Vagina (tissue), 2 donors: ENCODE results near the gene CCDC117.

Experiments used
- POLR2A ChIP-seq, 2 donors: fragments of 450-650 bp; IDR thresholded peaks; one replicate each; pipeline ENCODE4 v1.6.1; 2017; ENCODE audit warnings: antibody characterized with exemption in 2 of 2, mild to moderate bottlenecking in 2 of 2, moderate library complexity in 2 of 2
- POLR2AphosphoS5 ChIP-seq, 2 donors: sonication (generic); formaldehyde crosslinking; IDR thresholded peaks; one replicate each; pipeline ENCODE4 v1.9.0; 2017; ENCODE audit warnings: antibody characterized with exemption in 2 of 2, mild to moderate bottlenecking in 2 of 2, low read depth in 1 of 2; ENCODE audit not compliant: insufficient read depth in 1 of 2
- TF ChIP-seq, protein P1 (sequence below), 3 experiments: fragments of 450-650 bp in 2 of 3; fragments of 200-600 bp in 1 of 3; sonication (generic) in 1 of 3; IDR thresholded peaks; one replicate each; pipeline ENCODE4 v1.5.1; 2017 to 2019; ENCODE audit warnings: antibody characterized with exemption in 3 of 3, mild to moderate bottlenecking in 2 of 3, moderate library complexity in 2 of 3

DNA sequence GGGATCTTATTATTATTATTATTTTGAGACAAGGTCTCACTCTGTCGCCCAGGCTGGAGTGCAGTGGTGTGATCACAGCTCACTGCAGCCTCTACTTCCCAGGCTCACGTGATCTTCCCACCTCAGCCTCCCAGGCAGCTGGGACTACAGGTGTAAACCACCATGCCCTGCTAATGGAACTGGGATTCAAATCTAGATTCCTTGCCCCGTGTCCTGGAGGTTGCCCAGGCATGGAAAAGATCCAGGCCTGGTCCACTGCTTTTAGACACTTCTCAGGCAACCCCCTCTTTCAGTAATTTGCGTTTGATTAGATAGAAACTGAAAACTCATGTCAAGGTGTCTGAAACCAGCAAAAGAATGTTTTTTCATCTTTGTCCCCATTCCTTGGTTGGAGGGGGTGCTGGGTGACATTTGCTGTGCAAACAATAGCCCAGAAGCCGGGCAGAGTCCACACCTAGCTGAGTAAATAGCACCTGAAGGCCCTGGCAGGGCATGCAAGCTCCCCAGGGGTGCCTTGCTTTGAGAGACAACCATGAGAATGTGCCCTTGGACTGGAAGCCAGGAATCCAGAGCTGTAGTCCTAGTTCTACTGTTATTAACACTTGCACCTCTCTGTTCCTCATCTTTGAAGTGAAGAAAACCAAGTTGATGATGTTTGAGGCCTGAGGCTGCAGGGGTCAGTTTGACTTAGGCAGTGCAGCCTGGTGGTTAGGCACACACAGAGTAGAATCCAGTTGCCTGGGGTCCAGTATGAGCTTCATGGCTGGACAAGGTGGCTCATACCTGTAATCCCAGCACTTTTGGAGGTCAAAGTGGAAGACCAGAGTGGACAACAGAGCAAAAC is 47.0 kb downstream of the CCDC117 start:
- TF ChIP-seq, protein P1, sequence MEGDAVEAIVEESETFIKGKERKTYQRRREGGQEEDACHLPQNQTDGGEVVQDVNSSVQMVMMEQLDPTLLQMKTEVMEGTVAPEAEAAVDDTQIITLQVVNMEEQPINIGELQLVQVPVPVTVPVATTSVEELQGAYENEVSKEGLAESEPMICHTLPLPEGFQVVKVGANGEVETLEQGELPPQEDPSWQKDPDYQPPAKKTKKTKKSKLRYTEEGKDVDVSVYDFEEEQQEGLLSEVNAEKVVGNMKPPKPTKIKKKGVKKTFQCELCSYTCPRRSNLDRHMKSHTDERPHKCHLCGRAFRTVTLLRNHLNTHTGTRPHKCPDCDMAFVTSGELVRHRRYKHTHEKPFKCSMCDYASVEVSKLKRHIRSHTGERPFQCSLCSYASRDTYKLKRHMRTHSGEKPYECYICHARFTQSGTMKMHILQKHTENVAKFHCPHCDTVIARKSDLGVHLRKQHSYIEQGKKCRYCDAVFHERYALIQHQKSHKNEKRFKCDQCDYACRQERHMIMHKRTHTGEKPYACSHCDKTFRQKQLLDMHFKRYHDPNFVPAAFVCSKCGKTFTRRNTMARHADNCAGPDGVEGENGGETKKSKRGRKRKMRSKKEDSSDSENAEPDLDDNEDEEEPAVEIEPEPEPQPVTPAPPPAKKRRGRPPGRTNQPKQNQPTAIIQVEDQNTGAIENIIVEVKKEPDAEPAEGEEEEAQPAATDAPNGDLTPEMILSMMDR (IDR thresholded peaks at IDR 0.05) = no peak
- TF ChIP-seq POLR2AphosphoS5 (IDR thresholded peaks at IDR 0.05; ENCODE audit: insufficient read depth in 1 of 2, low read depth in 1 of 2) (no peak), POLR2A (IDR thresholded peaks at IDR 0.05) (no peak)
